GM12878 (cell line): ENCODE results near the gene SLC17A2. TPM values are rescaled to one million over a fixed set of nuclear protein-coding genes. Genes with fewer than 3 reads are reported as not detected.

Experiments used
- ATAC-seq: fragments of 200-7000 bp; cut with Tn5 transposase; 3 replicates; pipeline ENCODE4 v1.9.1; 2020; ENCODE audit warnings: mild to moderate bottlenecking, moderate library complexity
- BruUV-seq: library from RNA; stranded (reverse); fragments of 400-500 nt; replicated peaks from 2 replicates; lab custom pipeline; 2021; lab: Mats Ljungman, UMichigan
- CTCF ChIA-PET: fragments of 300-600 bp; sonication (Branson Sonifier 250); formaldehyde crosslinking; extraction: SDS; loops from one replicate; lab custom pipeline; 2021; ENCODE audit warnings: inconsistent platforms; lab: Yijun Ruan, JAX
- POLR2A ChIA-PET: fragments of 350-600 bp; formaldehyde crosslinking; extraction: SDS; loops from one replicate; lab custom pipeline; 2021; ENCODE audit warnings: inconsistent platforms; lab: Charles Lee
- RAD21 ChIA-PET: fragments of 300-600 bp; sonication (Branson Sonifier 250); formaldehyde crosslinking; loops from one replicate; lab custom pipeline; 2023; ENCODE audit warnings: antibody characterized with exemption; ENCODE audit not compliant: unreplicated experiment; lab: Charles Lee
- SMC1A ChIA-PET: fragments of 300-600 bp; sonication (Branson Sonifier 250); formaldehyde crosslinking; loops from one replicate; lab custom pipeline; 2023; ENCODE audit not compliant: unreplicated experiment, uncharacterized antibody; lab: Charles Lee
- DNase-seq: peaks from one replicate; pipeline ENCODE4 v3.0.0-alpha.2; 2011; ENCODE audit warnings: low read depth, low spot score
- FAIRE-seq: peaks from 3 replicates; lab custom pipeline; 2011; peaks lifted over from hg19 to GRCh38; lab: Jason Lieb, UNC
- H2AFZ ChIP-seq: 2 replicates; pipeline ENCODE4 v1.6.0; 2011; ENCODE audit warnings: low read depth, low read length, control low read depth; ENCODE audit not compliant: control insufficient read depth
- H3K27ac ChIP-seq: 2 replicates; pipeline ENCODE4 v1.5.1; 2011; ENCODE audit warnings: control low read depth; ENCODE audit not compliant: control insufficient read depth, insufficient read depth
- H3K27me3 ChIP-seq, 2 experiments: replicated peaks in 1 of 2; 2 replicates each; pipeline versions ENCODE4 v1.6.0 to v1.6.1; 2011; ENCODE audit warnings: low read length in 1 of 2; ENCODE audit not compliant: control insufficient read depth in 2 of 2, insufficient read depth in 2 of 2
- H3K36me3 ChIP-seq, 2 experiments: 2 replicates each; pipeline ENCODE4 v1.5.1; 2011; ENCODE audit warnings: low read length in 1 of 2; ENCODE audit not compliant: control insufficient read depth in 2 of 2, insufficient read depth in 2 of 2
- H3K4me1 ChIP-seq: 2 replicates; pipeline ENCODE4 v1.6.1; 2011; ENCODE audit warnings: mild to moderate bottlenecking, low read length, moderate library complexity, mixed read lengths; ENCODE audit not compliant: control insufficient read depth, insufficient read depth
- H3K4me2 ChIP-seq: 2 replicates; pipeline ENCODE4 v1.6.0; 2011; ENCODE audit warnings: control low read depth; ENCODE audit not compliant: control insufficient read depth, insufficient read depth
- H3K4me3 ChIP-seq: fragments of 200-600 bp; sonication (generic); 2 replicates; pipeline ENCODE4 v1.5.1; 2016
- H3K79me2 ChIP-seq: 2 replicates; pipeline ENCODE4 v1.6.0; 2011; ENCODE audit warnings: low read length; ENCODE audit not compliant: control insufficient read depth, insufficient read depth
- H3K9ac ChIP-seq: 2 replicates; pipeline ENCODE4 v1.8.0; 2011; ENCODE audit warnings: low read length, control low read depth, mixed read lengths; ENCODE audit not compliant: control insufficient read depth, insufficient read depth
- H3K9me3 ChIP-seq: replicated peaks from 3 replicates; pipeline ENCODE4 v1.5.1; 2011; ENCODE audit warnings: mild to moderate bottlenecking, low read length; ENCODE audit not compliant: control insufficient read depth, insufficient read depth
- H4K20me1 ChIP-seq: 2 replicates; pipeline ENCODE4 v1.6.0; 2011; ENCODE audit not compliant: control insufficient read depth, insufficient read depth
- CHD1 ChIP-seq: IDR thresholded peaks from 2 replicates; pipeline ENCODE4 v1.6.1; 2012; ENCODE audit warnings: low read depth, low read length, improper control_type of control experiment
- CHD2 ChIP-seq: IDR thresholded peaks from 2 replicates; pipeline ENCODE4 v1.6.1; 2011; ENCODE audit warnings: low read depth, low read length, improper control_type of control experiment, borderline replicate concordance
- NBN ChIP-seq: fragments of 450-650 bp; IDR thresholded peaks from 2 replicates; pipeline ENCODE4 v1.6.1; 2016
- RAD21 ChIP-seq: IDR thresholded peaks from 2 replicates; pipeline ENCODE4 v1.6.1; 2011; ENCODE audit warnings: mild to moderate bottlenecking, low read depth, low read length, moderate library complexity; ENCODE audit not compliant: insufficient read depth
- RB1 ChIP-seq: fragments of 450-650 bp; formaldehyde crosslinking; IDR thresholded peaks from 2 replicates; pipeline ENCODE4 v1.6.1; 2017; ENCODE audit warnings: mild to moderate bottlenecking, borderline replicate concordance
- SMAD5 ChIP-seq: IDR thresholded peaks from 2 replicates; pipeline ENCODE4 v1.6.1; 2016; ENCODE audit warnings: antibody characterized with exemption, low read depth
- TBL1XR1 ChIP-seq: IDR thresholded peaks from 2 replicates; pipeline ENCODE4 v1.6.1; 2012; ENCODE audit warnings: low read depth, low read length, improper control_type of control experiment
- ZNF207 ChIP-seq: fragments of 450-650 bp; IDR thresholded peaks from 2 replicates; pipeline ENCODE4 v1.6.1; 2014; ENCODE audit warnings: antibody characterized with exemption, mild to moderate bottlenecking, borderline replicate concordance
- WGBS: methylation state at CpG from one replicate; pipeline ENCODE4 v1.1.6; 2016; ENCODE audit warnings: low lambda C conversion rate; ENCODE audit not compliant: insufficient replicate concordance, insufficient coverage; ENCODE audit errors: missing lambda C conversion rate; 5-methylcytosine and 5-hydroxymethylcytosine counted together
- in situ Hi-C: fragments of 300-500 bp; cut with MboI; formaldehyde crosslinking; loops from 9 replicates; pipeline ENCODE4 v1.14.3; 2018; ENCODE audit warnings: mixed read lengths
- intact Hi-C: fragments of 100-400 bp; cut with micrococcal nuclease; formaldehyde crosslinking; loops from one replicate; pipeline ENCODE4 v1.14.2; 2022; ENCODE audit not compliant: unreplicated experiment
- polyA plus RNA-seq, 11 experiments: library from polyadenylated mRNA; depleted of rRNA in 4 of 11; unstranded in 6 of 11; stranded (reverse) in 5 of 11; fragments of >200 nt; fragmentation: Nextera tagmentation in 4 of 11; fragmentation: Illumina TruSeq in 1 of 11; extraction: Ambion mirVana in 4 of 11; extraction: Trizol in 1 of 11; gene quantifications; 1 replicate in 1 of 11; 2 replicates in 10 of 11; pipeline versions ENCODE4 v1.2.1 to v1.2.3, GENCODE V29; 2011 to 2016; ENCODE audit warnings: inconsistent platforms in 2 of 11, missing spikeins in 2 of 11, low read depth in 1 of 11
- total RNA-seq, 4 experiments: library from RNA; depleted of rRNA in 3 of 4; stranded (reverse); fragments of >200 nt in 3 of 4; fragmentation: Illumina TruSeq in 1 of 4; extraction: Trizol in 1 of 4; gene quantifications; 2 replicates each; pipeline versions ENCODE4 v1.2.1 to v1.2.3, GENCODE V29; 2013 to 2021

The SLC17A2 gene
- total and polyA plus RNA-seq, 10 of the 15 experiments (the other 5 are each of a cell fraction or from before 2014, with no cell fraction given), result not detected

DNA sequence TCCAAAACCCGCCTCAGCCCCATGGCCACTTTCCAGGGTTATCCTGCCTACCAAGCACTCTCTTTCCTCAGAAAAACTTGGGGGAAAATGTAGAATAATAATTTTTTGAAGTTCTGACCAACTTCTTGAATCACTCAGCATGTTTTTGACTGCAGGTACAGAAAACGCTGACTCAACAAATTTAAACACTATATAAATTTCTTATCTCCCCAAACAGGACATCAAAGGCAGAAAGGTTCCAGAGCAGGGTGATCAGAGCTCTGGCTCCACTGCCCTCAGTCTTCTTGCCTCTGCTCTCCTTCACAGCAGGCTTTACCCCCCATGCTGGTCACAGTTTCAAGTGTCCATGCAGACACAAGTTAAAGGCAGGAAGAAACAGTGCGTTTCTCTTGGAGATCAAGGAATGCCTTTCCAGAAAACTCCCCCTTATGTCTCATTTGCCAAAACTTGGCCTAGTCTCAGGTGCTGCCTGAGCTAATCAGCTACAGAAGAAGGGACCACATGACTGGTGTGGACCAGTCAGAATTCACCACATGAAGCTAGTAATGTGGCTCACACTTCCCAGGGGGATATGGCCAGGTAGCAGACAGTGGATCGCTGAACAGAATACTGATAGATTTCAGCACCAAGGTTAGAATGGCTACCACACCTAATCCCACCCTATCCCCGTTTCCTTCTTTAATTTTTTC lies 32.1 kb downstream of the SLC17A2 start:
- no TSS peak for BruUV-seq
- ChIA-PET POLR2A (interaction anchor here (1.5 kb wide), 1 partner anchor 103 kb away, joined by 3 read pairs; no protein-coding TSS in a partner anchor), CTCF (interaction anchor here (1.3 to 1.8 kb wide), 3 partner anchors 9 to 182 kb away, joined by 3 to 6 read pairs (median 3); no protein-coding TSS in a partner anchor), SMC1A (interaction anchor here (0.6 to 1.5 kb wide), 5 partner anchors 11 to 542 kb away, joined by 3 to 8 read pairs (median 5); no protein-coding TSS in a partner anchor), RAD21 (interaction anchor here (0.7 kb wide), 1 partner anchor 13 kb away, joined by 3 read pairs; no protein-coding TSS in a partner anchor)
- Histone ChIP-seq H3K36me3 (no peaks in the 10 kb centered on the region), H3K9ac (no peak overlapping the region), H4K20me1 (no peaks in the 10 kb centered on the region), H3K4me2 (no peak overlapping the region), H3K79me2 (no peaks in the 10 kb centered on the region), H3K4me3 (no peak overlapping the region), H3K27me3 (no peaks in the 10 kb centered on the region), H3K27ac (no peak overlapping the region), H3K4me1 (no peaks in the 10 kb centered on the region), H3K9me3 (no peaks in the 10 kb centered on the region), H2AFZ (no peak overlapping the region)
- no peak for TF ChIP-seq CHD2
- no peak for TF ChIP-seq TBL1XR1
- TF ChIP-seq RAD21, result no peak
- no peak for TF ChIP-seq ZNF207
- no peak for TF ChIP-seq RB1
- no peak for TF ChIP-seq NBN
- no peak for TF ChIP-seq CHD1
- no peak for TF ChIP-seq SMAD5
- intact Hi-C loops (no loop called here), in situ Hi-C loops (no loop called here)
- DNase-seq (no peak), ATAC-seq (no peak), FAIRE-seq (no peak)
- 78% methylated on average over 5 of the region's 5 CpGs for WGBS
